ENCODE results near the gene PYGL.
"Not testable (repeated sequence)": the region's sequence is repeated elsewhere in the genome, so short reads cannot be mapped to it uniquely, and the experiment has no call there.

Gene PYGL

DNA sequence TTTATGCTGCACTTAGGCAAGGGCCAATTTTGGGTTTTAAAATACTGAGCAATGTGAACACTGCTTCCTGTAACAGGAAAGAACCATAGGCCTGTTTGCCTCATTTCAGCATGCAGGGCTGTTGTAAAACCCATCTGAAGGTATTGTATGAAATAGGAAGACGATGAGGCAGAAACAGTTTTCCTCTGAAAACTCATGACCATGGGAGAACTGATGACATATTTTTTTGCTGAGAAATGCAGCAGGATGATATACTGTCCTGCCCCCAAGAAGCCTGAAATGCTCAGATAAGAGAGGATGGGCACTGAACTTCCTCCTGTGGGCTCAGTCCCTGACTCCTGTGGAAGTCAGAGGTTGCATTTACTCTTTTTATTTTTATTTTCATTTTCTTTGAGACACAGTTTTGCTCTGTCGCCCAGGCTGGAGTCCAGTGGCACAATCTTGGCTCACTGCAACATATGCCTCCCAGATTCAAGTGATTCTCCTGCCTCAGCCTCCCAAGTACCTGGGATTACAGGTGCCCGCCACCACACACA, 17.4 kb downstream of the PYGL start:
- TF ChIP-seq, protein P1, sequence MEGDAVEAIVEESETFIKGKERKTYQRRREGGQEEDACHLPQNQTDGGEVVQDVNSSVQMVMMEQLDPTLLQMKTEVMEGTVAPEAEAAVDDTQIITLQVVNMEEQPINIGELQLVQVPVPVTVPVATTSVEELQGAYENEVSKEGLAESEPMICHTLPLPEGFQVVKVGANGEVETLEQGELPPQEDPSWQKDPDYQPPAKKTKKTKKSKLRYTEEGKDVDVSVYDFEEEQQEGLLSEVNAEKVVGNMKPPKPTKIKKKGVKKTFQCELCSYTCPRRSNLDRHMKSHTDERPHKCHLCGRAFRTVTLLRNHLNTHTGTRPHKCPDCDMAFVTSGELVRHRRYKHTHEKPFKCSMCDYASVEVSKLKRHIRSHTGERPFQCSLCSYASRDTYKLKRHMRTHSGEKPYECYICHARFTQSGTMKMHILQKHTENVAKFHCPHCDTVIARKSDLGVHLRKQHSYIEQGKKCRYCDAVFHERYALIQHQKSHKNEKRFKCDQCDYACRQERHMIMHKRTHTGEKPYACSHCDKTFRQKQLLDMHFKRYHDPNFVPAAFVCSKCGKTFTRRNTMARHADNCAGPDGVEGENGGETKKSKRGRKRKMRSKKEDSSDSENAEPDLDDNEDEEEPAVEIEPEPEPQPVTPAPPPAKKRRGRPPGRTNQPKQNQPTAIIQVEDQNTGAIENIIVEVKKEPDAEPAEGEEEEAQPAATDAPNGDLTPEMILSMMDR (IDR thresholded peaks at IDR 0.05; ENCODE audit: borderline replicate concordance, insufficient read depth, low read depth, low read length) = no peak
- no peak overlapping the region for H3K4me3 ChIP-seq (ENCODE audit: low read depth, low read length)

DNA sequence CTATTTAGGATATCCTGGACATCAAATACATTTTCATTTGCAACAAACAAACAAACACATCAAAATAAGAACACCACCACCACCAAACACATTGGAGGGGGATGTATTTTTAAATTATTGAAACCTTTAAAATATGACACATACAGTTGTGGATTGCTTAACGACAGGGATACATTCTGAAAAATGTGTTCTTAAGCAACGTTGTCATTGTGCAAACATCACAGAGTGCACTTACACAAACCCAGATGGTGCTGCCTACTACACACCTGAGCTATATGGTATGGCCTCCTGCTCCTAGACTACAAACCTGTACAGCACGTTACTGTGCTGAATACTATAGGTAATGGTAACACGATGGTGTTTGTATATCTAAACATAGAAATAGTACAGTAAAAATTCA, 19.4 kb downstream of the PYGL start:
- TF ChIP-seq, protein P1 (IDR thresholded peaks at IDR 0.05; ENCODE audit: borderline replicate concordance, insufficient read depth, low read depth, low read length) = no peak

DNA sequence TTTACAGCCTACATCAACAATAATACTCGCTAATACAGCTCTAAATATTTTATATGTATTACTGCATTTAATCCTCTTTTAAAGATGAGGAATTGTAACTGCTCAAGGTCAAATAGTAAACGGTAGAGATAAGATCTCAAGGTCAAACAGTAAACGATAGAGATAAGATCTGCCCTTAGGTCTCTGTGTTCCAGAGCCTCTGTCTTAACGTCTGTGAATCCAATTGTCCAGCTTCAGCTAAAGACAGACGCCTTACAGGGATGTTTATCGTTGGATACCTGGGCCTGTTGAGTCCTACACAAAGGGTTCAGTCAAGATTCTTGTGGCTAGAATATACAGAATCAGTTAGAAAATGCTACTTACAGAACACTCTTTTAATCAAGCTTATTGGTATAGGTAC, 20.0 kb downstream of the PYGL start:
- H3K4me3 ChIP-seq (ENCODE audit: low read depth, low read length) = no peak overlapping the region
- TF ChIP-seq, protein P1 (IDR thresholded peaks at IDR 0.05; ENCODE audit: borderline replicate concordance, insufficient read depth, low read depth, low read length) = no peak

More for the DNA sequence above, 19.4 kb downstream of the PYGL start:
- H3K4me3 ChIP-seq (ENCODE audit: low read depth, low read length) = no peak overlapping the region

- H3K4me3 ChIP-seq (ENCODE audit: low read depth, low read length) = no peak overlapping the region
- TF ChIP-seq, protein P1 (IDR thresholded peaks at IDR 0.05; ENCODE audit: borderline replicate concordance, insufficient read depth, low read depth, low read length) = no peak
These were observed 21.5 kb downstream of the PYGL start for GRCh38 chr14:50922803-50923202.

DNA sequence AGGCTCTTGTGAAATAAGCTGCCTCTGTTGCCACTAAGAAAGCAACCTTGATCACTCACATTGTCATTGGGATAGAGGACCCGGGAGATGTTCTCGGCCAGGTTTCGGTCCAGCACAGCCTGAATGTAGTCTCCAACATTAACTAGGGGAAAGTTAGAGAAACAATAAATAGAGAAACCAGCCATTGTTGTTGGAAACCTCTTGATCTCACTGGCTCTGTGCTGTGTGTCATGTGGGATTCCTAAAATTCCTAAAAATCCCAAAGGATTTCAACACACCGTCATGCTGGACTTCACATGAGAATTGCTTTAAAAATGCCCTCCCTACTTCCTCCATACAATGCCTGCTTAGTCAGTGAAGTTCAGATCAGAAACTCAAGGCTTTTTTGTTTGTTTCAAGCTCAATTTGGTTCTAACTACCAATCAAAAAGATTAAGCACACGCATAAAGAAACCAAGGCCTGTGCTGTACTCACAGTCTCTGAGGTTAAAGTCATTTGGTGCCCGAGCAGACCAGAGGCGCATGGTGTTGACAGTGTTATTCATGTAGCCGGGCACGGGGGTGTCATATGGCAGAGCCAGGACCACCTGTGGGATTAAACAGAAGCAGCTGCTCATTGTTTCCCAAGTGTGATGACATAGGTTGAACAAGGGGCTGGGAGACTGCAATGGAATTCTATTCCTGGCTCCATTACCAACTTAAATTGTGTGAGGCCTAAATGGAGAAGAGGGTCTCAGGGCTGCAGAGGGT, 23.6 kb downstream of the PYGL start:
- no peak overlapping the region for H3K4me3 ChIP-seq (ENCODE audit: low read depth, low read length)
- TF ChIP-seq, protein P1 (IDR thresholded peaks at IDR 0.05; ENCODE audit: borderline replicate concordance, insufficient read depth, low read depth, low read length) = no peak

DNA sequence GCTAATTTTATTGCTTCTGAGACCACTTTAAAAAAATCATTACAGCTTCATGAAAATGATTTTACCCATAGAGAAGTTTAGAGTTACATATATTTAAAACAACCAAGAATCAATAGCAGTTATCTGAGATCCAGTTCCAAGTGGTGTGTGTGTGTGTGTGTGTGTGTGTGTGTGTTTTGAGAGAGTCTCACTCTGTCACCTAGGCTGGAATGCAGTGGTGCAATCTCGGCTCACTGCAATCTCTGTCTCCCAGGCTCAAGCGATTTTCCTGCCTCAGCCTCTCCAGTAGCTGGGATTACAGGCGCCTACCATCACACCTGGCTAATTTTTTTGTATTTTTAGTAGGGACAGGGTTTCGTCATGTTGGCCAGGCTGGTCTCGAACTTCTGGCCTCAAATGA, 24.8 kb downstream of the PYGL start:
- not testable (repeated sequence) for H3K4me3 ChIP-seq (ENCODE audit: low read depth, low read length)

DNA sequence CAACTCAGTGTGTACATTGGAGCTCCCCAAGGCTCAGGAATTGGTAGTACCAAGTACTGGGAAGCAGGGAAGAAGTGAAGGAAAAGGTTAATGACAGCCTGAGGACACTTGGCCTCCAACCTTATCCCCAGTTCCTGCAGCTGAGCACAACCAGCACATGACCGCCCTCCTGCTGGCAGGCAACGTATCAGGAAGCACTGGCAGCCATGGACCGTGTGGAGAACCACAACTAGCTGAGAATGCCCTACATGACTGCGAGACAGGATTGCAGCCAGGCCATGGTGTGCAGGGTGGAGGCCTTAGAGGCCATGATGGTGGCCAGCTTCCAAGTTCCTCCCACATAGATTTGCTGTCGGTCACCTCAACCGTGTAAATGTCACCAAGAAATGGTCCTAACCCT, 26.8 kb downstream of the PYGL start:
- TF ChIP-seq, protein P1 (IDR thresholded peaks at IDR 0.05; ENCODE audit: borderline replicate concordance, insufficient read depth, low read depth, low read length) = no peak
- no peak overlapping the region for H3K4me3 ChIP-seq (ENCODE audit: low read depth, low read length)
